Measurements from ENCODE around the gene SEMA7A. TPM values are rescaled to one million over a fixed set of nuclear protein-coding genes. Genes with fewer than 3 reads are reported as not detected.

The SEMA7A gene
- total and polyA plus RNA-seq, 9 of the 15 experiments (the other 6 are each of a cell fraction or from before 2014, with no cell fraction given), result 0.04 to 8.2 (median 5.4) TPM; not detected in 1

- Histone ChIP-seq H3K27ac (ENCODE audit: extremely low read depth, low read depth, low read length) (peak overlapping the region; percentile 65), H3K4me3 (peak overlapping the region; percentile 73), H4K20me1 (replicated peaks; ENCODE audit: control insufficient read depth, insufficient read depth, low read length) (peaks cover 20% of the 10 kb centered on the region), H3K4me2 (ENCODE audit: insufficient read depth, low read length) (peak overlapping the region; percentile 90), H3K36me3 (ENCODE audit: control insufficient read depth, insufficient read depth, low read length) (peaks cover 11% of the 10 kb centered on the region; the same call in 2 of the 3 replicates), H3K27me3 (ENCODE audit: control insufficient read depth in 2 of 2, insufficient read depth in 2 of 2, low read length in 2 of 2) (no peaks in the 10 kb centered on the region), H3K4me1 (replicated peaks in 1 of 2; ENCODE audit: control insufficient read depth in 2 of 2, insufficient read depth in 2 of 2, low read length in 2 of 2) (peaks cover 70 to 73% of the 10 kb centered on the region in 2 experiments), H3K79me2 (ENCODE audit: control insufficient read depth, insufficient read depth, low read length) (peaks cover 61% of the 10 kb centered on the region), H2AFZ (ENCODE audit: low read depth, low read length) (peak overlapping the region; percentile 80), H3K9ac (ENCODE audit: insufficient read depth in 1 of 2, low read depth in 2 of 2, low read length in 2 of 2) (peak overlapping the region; percentile 62 to 95; a peak in 3 of 4 replicates), H3K9me1 (ENCODE audit: control insufficient read depth, insufficient read depth, low read length) (no peaks in the 10 kb centered on the region), H3K9me3 (replicated peaks; ENCODE audit: control insufficient read depth, insufficient read depth, low read depth, low read length) (no peaks in the 10 kb centered on the region)
- in situ Hi-C loops (cut with MboI) (no loop called here), intact Hi-C loops (cut with micrococcal nuclease) (no loop called here)
- ChIA-PET CTCF (ENCODE audit: low intra/inter-chr PET ratio) (interaction anchor here (1.5 kb wide), 1 partner anchor 51 kb away, joined by 3 read pairs; no protein-coding TSS in a partner anchor), POLR2A (interaction anchor here (1.0 to 1.1 kb wide), 2 partner anchors 27 to 263 kb away, joined by 3 to 4 read pairs; partner anchors contain the start of gene EDC3)
- peak in 2 of 4 experiments; percentile 44 to 48 for DNase-seq (ENCODE audit: extremely low read depth in 1 of 4, low spot score in 3 of 4)
- 2% methylated on average over 24 of the region's 64 CpGs for WGBS (ENCODE audit: insufficient coverage, low coverage, missing lambda C conversion rate)
- FAIRE-seq, result no peak
- no peak for ATAC-seq
- no TSS peak for BruUV-seq (replicated peaks)
- no peak for TF ChIP-seq CXXC5 (CRISPR knock-in tag; IDR thresholded peaks at IDR 0.05)
- TF ChIP-seq MNT (conservative IDR thresholded peaks at IDR 0.05), result peak in 1 of 2 experiments; percentile 64; a peak in 1 of 4 replicates
- TF ChIP-seq GABPB2 (CRISPR knock-in tag; conservative IDR thresholded peaks at IDR 0.05), result no peak
- 0 out of 2 replicates have a peak, but pooled peaks have one; percentile 24 for TF ChIP-seq ZNF165 (CRISPR knock-in tag; IDR thresholded peaks at IDR 0.05; ENCODE audit: borderline replicate concordance)
- no peak for TF ChIP-seq KLF10 (CRISPR knock-in tag; IDR thresholded peaks at IDR 0.05)
- TF ChIP-seq ZBTB7A (IDR thresholded peaks at IDR 0.05; ENCODE audit: borderline replicate concordance, control insufficient read depth, low read depth, low read length), result peak; percentile 54; the same call in 1 of the 2 replicates
- 0 out of 2 replicates have a peak, but pooled peaks have one; percentile 14 for TF ChIP-seq MXI1 (IDR thresholded peaks at IDR 0.05; ENCODE audit: low read depth, low read length)
- 0 out of 2 replicates have a peak, but pooled peaks have one; percentile 22 for TF ChIP-seq FOXP1 (CRISPR knock-in tag; IDR thresholded peaks at IDR 0.05)
- peak in 1 of 2 experiments; percentile 10 for TF ChIP-seq E2F6 (IDR thresholded peaks at IDR 0.05; ENCODE audit: borderline replicate concordance in 1 of 2, extremely low read depth in 1 of 2, insufficient read depth in 1 of 2, insufficient read length in 1 of 2, low read depth in 1 of 2, low read length in 1 of 2, poor library complexity in 1 of 2, severe bottlenecking in 1 of 2)
- TF ChIP-seq POLR2B (IDR thresholded peaks at IDR 0.05; ENCODE audit: low read depth, partially characterized antibody), result no peak
- no peak for TF ChIP-seq RFX5 (IDR thresholded peaks at IDR 0.05; ENCODE audit: low read depth, low read length)
- TF ChIP-seq HDAC1 (IDR thresholded peaks at IDR 0.05), result 0 out of 4 replicates have a peak, but pooled peaks of 1 of the 2 experiments have one; percentile 74
- TF ChIP-seq PCBP2 (IDR thresholded peaks at IDR 0.05; ENCODE audit: low read depth, low read length, poor library complexity, severe bottlenecking), result no peak
- TF ChIP-seq TEAD1 (CRISPR knock-in tag; IDR thresholded peaks at IDR 0.05), result 0 out of 4 replicates have a peak, but pooled peaks of 1 of the 2 experiments have one; percentile 43
These were observed 678 bp downstream of the SEMA7A start for GRCh38 chr15:74432968-74433591.

Data from K562 (cell line).